ENCODE measurements around the gene TCL1B. TPM values are rescaled to one million over a fixed set of nuclear protein-coding genes. Genes with fewer than 3 reads are reported as not detected.

Gene TCL1B
- total and polyA plus RNA-seq, 2 experiments from 2014 or later: not detected

DNA sequence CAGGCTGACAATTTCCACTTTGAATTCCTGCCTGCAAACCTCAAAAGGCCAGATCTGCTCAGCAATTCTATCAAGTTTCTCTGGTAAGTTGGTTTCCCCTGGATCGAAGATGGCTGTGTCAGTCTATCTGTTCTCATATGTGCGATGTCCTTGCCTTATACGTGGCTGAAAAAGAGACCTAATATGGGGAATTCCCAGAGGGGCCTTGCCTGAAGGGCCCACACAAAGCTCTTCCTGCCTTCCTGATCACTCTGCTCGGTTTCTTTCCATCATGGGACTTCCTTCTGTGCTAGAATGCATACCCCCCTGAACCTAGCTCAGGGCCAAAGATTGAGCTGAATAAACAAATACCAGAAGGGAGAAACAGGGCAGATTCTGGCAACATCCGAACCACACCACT, 13.2 kb downstream of the TCL1B start:
- no peaks in the 10 kb centered on the region for H3K9me3 ChIP-seq (ENCODE audit: low read depth)
- in situ Hi-C loops (cut with MboI): no loop called here
- H3K4me2 ChIP-seq (ENCODE audit: unreplicated experiment): no peak overlapping the region
- no peaks in the 10 kb centered on the region for H3K36me3 ChIP-seq (ENCODE audit: low read depth)
- no peak overlapping the region for H2AFZ ChIP-seq
- H3K27ac ChIP-seq: no peak overlapping the region
- no peaks in the 10 kb centered on the region for H4K20me1 ChIP-seq (ENCODE audit: insufficient read depth)
- H3K27me3 ChIP-seq (replicated peaks; ENCODE audit: insufficient read depth): peaks cover 8% of the 10 kb centered on the region; the same call in 1 of the 2 replicates
- H3K9me2 ChIP-seq (ENCODE audit: insufficient read depth): no peaks in the 10 kb centered on the region
- 42 to 49% methylated on average over 5 of the region's 5 CpGs for WGBS, 2 experiments (ENCODE audit: low coverage in 1 of 2, low lambda C conversion rate in 2 of 2, missing lambda C conversion rate in 2 of 2)
- no peak overlapping the region for H3K9ac ChIP-seq
- no peaks in the 10 kb centered on the region for H3K79me2 ChIP-seq (ENCODE audit: insufficient read depth)
- DNase-seq: no peak
- TF ChIP-seq EZH2phosphoT487 (IDR thresholded peaks at IDR 0.05; ENCODE audit: insufficient read depth, low read depth) (no peak), EZH2 (IDR thresholded peaks at IDR 0.05; ENCODE audit: insufficient read depth, poor library complexity, severe bottlenecking) (no peak)
- no peak overlapping the region for H3K4me3 ChIP-seq
- H3K4me1 ChIP-seq (ENCODE audit: insufficient read depth): no peaks in the 10 kb centered on the region
- H3F3A ChIP-seq (ENCODE audit: insufficient read depth): no peaks in the 10 kb centered on the region

DNA sequence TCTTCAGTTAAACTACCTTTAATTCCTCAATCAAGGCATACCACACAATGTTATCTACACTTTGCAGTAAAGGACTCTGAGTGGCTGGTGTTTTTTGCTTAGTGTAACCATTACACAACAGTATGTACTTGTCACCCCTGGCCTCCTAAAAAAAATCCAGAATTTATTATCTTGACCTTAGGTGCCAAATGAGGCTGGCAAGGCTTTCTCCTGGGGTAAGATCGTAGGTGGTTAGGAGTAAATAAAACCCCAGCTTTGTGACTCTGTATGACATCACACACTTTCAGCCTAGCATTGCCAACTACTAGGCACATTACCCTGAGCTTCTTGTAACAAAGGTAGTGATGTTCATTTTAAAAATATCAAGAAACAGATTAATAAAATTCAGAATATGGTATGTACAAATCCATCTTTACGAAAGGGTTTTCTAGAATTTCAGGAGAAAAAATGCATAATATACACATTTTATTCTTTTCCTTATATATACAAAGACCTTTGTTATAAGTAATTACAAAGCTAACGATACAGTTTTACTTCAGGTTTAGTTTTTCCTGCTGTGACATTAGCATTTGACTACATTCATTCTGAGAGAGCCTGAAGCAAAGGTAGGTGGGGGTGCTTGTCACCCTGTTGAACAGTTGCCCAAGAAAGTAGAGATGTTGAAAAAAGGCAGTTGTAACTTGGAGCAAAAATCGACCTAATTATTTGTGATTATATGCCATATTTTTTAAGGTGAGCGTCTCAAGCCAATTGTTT, 14.2 kb downstream of the TCL1B start:
- peaks cover 8% of the 10 kb centered on the region; the same call in 1 of the 2 replicates for H3K27me3 ChIP-seq (replicated peaks; ENCODE audit: insufficient read depth)
- WGBS, 2 experiments (ENCODE audit: low coverage in 1 of 2, low lambda C conversion rate in 2 of 2, missing lambda C conversion rate in 2 of 2): 42 to 51% methylated on average over 5 of the region's 5 CpGs
- H3K79me2 ChIP-seq (ENCODE audit: insufficient read depth): no peaks in the 10 kb centered on the region
- TF ChIP-seq EZH2 (IDR thresholded peaks at IDR 0.05; ENCODE audit: insufficient read depth, poor library complexity, severe bottlenecking) (no peak), EZH2phosphoT487 (IDR thresholded peaks at IDR 0.05; ENCODE audit: insufficient read depth, low read depth) (no peak)
- H3F3A ChIP-seq (ENCODE audit: insufficient read depth): no peaks in the 10 kb centered on the region
- no peak for DNase-seq
- H3K36me3 ChIP-seq (ENCODE audit: low read depth): no peaks in the 10 kb centered on the region
- no peak overlapping the region for H3K4me2 ChIP-seq (ENCODE audit: unreplicated experiment)
- no peak overlapping the region for H3K27ac ChIP-seq
- no peak overlapping the region for H3K9ac ChIP-seq
- H3K4me1 ChIP-seq (ENCODE audit: insufficient read depth): no peaks in the 10 kb centered on the region
- in situ Hi-C loops (cut with MboI): no loop called here
- no peaks in the 10 kb centered on the region for H3K9me2 ChIP-seq (ENCODE audit: insufficient read depth)
- H2AFZ ChIP-seq: no peak overlapping the region
- no peaks in the 10 kb centered on the region for H3K9me3 ChIP-seq (ENCODE audit: low read depth)
- H3K4me3 ChIP-seq: no peak overlapping the region
- H4K20me1 ChIP-seq (ENCODE audit: insufficient read depth): no peaks in the 10 kb centered on the region

DNA sequence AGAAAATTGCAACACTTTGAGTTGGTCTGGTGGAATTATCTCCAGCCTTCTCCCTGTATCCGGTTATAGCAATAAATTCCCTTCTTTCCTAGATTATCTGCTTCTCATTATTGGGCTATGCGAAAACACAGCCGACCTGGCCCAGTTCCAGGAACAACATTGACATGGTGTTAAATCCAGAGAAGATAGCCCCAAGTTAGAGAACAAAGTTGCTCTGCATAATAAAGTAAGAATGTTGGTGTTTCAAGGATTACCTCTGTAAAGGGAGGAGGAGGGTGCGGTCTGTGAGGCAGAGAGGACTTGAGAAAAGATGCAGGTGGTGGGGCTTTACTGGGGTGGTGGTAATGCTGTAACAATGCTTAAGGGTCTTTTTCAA, 15.6 kb downstream of the TCL1B start:
- Histone ChIP-seq H3K27ac (no peak overlapping the region), H3K9me2 (ENCODE audit: insufficient read depth) (no peaks in the 10 kb centered on the region), H3F3A (ENCODE audit: insufficient read depth) (no peaks in the 10 kb centered on the region), H4K20me1 (ENCODE audit: insufficient read depth) (no peaks in the 10 kb centered on the region), H2AFZ (no peak overlapping the region), H3K4me3 (no peak overlapping the region), H3K4me1 (ENCODE audit: insufficient read depth) (no peaks in the 10 kb centered on the region), H3K9ac (no peak overlapping the region), H3K36me3 (ENCODE audit: low read depth) (no peaks in the 10 kb centered on the region), H3K27me3 (replicated peaks; ENCODE audit: insufficient read depth) (peaks cover 8% of the 10 kb centered on the region; the same call in 1 of the 2 replicates), H3K79me2 (ENCODE audit: insufficient read depth) (no peaks in the 10 kb centered on the region), H3K9me3 (ENCODE audit: low read depth) (no peaks in the 10 kb centered on the region), H3K4me2 (ENCODE audit: unreplicated experiment) (no peak overlapping the region)
- 14 to 16% methylated on average over 4 of the region's 4 CpGs for WGBS, 2 experiments (ENCODE audit: low coverage in 1 of 2, low lambda C conversion rate in 2 of 2, missing lambda C conversion rate in 2 of 2)
- TF ChIP-seq EZH2 (IDR thresholded peaks at IDR 0.05; ENCODE audit: insufficient read depth, poor library complexity, severe bottlenecking): no peak
- TF ChIP-seq EZH2phosphoT487 (IDR thresholded peaks at IDR 0.05; ENCODE audit: insufficient read depth, low read depth): no peak
- no peak for DNase-seq
- in situ Hi-C loops (cut with MboI): no loop called here

DNA sequence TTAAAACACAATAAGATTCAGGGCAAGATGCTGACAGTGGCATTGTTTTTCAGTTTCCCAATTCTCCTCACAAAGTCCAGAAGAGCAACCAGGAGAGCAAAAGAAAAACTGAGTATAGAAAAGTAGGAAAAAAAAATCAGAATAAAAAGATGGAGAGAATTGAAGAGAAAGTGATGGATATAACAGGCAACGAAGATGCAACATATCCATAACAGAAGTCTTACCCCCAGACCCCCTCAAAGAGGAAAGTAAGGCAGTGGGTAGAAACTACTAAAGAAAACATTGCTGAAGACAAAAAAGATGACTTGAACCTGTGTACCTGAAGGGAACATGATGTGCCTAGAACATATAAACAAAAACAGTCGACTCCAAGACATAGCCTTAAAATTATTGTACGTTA, 17.1 kb downstream of the TCL1B start:
- H2AFZ ChIP-seq: no peak overlapping the region
- H3K36me3 ChIP-seq (ENCODE audit: low read depth): no peaks in the 10 kb centered on the region
- H3K9me2 ChIP-seq (ENCODE audit: insufficient read depth): no peaks in the 10 kb centered on the region
- no peaks in the 10 kb centered on the region for H3K4me1 ChIP-seq (ENCODE audit: insufficient read depth)
- H3K9me3 ChIP-seq (ENCODE audit: low read depth): no peaks in the 10 kb centered on the region
- WGBS, 2 experiments (ENCODE audit: low coverage in 1 of 2, low lambda C conversion rate in 2 of 2, missing lambda C conversion rate in 2 of 2): 58 to 64% methylated on average over 3 of the region's 3 CpGs
- no peak for DNase-seq
- H3K4me3 ChIP-seq: no peak overlapping the region
- TF ChIP-seq EZH2phosphoT487 (IDR thresholded peaks at IDR 0.05; ENCODE audit: insufficient read depth, low read depth) (no peak), EZH2 (IDR thresholded peaks at IDR 0.05; ENCODE audit: insufficient read depth, poor library complexity, severe bottlenecking) (no peak)
- H4K20me1 ChIP-seq (ENCODE audit: insufficient read depth): no peaks in the 10 kb centered on the region
- no peak overlapping the region for H3K27ac ChIP-seq
- in situ Hi-C loops (cut with MboI): no loop called here
- H3K9ac ChIP-seq: no peak overlapping the region
- no peaks in the 10 kb centered on the region for H3K79me2 ChIP-seq (ENCODE audit: insufficient read depth)
- no peak overlapping the region for H3K4me2 ChIP-seq (ENCODE audit: unreplicated experiment)
- H3F3A ChIP-seq (ENCODE audit: insufficient read depth): no peaks in the 10 kb centered on the region
- H3K27me3 ChIP-seq (replicated peaks; ENCODE audit: insufficient read depth): peaks cover 8% of the 10 kb centered on the region; the same call in 1 of the 2 replicates
